NAMALWA (cell line): ENCODE measurements around the gene SOD2.
A peak's percentile ranks its signal among the peaks of the same experiment; 100 is the strongest.
"Not testable (repeated sequence)": the region's sequence is repeated elsewhere in the genome, so short reads cannot be mapped to it uniquely, and the experiment has no call there.

Experiments used
- DNase-seq: peaks from one replicate; pipeline ENCODE4 v3.0.0-alpha.2; 2015; ENCODE audit warnings: low spot score

Gene SOD2

DNA sequence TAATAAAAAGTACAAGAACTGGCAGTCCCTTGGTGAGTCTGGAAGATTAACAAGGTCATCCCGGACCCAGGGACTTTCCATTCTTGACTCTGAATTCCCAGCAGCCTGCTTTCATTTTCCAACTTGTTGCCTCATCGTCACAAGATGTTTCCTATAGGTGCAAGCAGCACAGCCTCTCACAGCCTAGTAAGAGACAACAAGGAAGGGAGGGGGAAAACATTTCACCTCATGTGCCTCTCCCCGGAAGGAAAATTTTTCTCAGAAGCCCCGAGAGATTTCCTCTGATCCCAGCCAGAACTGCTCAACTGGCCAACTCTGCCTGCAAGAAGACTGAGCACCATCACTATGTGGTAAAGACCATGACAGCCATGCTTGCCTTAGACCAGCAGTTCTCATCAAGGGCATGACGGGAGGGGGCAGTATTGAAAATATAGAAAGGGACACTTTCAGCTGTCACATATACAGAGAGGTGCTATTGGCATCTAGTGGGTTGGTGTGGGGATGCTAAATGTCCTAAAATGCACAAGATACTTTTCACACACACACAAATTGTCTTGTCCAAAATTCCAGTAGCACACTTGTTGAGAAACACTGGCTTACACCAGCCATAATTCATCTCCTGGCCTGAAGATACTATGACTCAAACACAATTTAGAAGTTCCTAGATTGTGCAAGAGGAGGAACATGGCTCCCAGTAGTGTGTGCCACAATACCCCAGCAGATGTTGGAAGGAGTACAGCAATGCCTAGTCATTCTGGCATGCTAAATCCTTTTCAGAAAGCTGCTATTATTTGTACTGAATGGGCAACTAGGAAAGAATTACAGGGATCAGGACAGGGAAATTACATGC lies 23.4 kb upstream of the SOD2 start:
- DNase-seq, result no peak

DNA sequence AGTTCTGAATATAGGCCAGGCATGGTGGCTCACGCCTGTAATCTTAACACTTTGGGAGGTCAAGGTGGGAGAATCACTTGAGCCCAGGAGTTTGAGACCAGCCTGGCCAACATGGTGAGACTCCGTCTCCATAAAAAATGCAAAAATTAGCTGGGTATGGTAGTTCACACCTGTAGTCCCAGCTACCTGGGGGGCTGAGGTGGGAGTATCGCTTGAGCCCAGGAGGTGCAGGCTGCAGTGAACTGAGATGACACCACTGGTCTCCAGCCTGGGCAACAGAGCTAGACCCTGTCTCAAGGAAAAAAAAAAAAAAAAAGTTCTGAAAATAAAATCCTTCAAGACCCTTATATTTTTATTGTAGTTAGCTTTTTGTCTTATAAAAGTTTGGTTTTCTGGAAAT lies 22.6 kb upstream of the SOD2 start:
- no peak for DNase-seq

DNA sequence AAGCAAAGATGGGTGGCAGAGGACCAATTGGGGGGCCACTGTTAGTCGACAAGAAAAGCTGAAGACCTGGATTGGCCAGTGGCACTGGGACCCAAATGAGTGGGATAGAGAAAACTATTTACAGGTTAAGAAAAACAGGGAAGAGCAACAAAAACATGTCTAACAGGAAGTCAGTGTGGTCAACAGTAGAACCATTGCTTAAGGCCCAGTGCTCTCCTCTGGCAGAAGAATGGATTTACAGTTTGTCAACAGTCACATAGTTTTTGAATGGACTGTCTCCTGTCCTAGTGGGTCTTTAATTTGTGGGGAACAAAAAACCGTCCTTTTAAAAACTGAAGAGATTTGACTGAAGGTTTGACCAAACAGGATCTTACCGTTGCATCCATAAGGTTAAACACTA lies 22.1 kb upstream of the SOD2 start:
- no peak for DNase-seq

DNA sequence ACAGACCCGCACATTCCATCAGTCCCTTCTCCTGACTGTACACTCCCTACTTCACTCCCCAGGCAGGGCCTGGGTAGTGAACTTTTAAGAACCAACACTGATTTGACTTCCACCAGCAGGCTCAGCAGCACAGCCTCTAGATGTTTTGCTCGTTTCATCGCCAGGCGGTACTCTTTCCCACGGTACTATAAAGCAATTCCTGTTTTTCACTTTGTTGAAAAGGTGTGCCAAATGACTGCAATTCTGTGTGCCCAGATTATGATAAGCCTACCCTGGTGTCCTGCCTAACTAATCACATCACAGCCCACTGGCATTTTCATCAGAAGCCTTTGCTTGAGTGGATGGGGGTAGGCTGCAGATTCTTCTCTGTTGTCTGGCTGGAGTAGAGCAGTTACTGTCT lies 21.4 kb upstream of the SOD2 start:
- no peak for DNase-seq

DNA sequence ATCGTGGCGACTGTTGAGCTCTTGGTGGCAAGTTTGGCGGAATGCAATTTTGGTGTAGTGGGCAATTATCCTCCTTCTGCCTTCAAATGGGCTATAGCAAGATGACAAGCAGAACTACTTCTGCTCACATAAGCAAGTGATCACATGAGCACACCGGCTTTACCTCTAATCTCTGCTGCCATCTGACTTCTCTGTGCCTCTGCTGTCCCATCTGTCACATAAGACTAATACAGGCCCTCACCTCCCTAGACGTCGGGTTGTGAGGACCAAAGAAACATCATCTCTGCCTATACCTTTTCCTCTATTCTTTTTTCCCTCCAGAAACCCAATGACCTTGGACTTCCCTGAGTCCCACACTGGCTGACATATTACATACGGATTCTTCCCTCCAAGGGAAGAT lies 20.9 kb upstream of the SOD2 start:
- DNase-seq, result no peak

DNA sequence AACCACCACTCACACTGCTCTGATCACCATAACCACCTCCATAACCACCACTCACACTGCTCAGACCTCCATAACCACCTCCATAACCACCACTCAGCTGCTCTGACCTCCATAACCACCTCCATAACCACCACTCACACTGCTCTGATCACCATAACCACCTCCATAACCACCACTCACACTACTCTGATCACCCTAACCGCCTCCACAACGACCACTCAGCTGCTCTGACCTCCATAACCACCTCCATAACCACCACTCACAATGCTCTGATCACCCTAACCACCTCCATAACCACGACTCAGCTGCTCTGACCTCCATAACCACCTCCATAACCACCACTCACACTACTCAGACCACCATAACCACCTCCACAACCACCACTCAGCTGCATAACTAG lies 19.3 kb upstream of the SOD2 start:
- not testable (repeated sequence) for DNase-seq

DNA sequence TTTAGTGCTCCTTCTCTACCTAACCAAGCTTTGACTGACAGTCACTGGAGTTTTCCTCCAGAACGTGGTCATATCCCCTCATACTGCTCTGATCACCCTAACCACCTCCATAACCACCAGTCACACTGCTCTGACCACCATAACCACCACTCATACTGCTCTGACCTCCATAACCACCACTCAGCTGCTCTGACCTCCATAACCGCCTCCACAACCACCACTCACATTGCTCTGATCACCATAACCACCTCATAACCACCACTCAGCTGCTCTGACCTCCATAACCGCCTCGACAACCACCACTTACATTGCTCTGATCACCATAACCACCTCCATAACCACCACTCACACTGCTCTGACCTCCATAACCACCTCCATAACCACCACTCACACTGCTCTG lies 17.6 kb upstream of the SOD2 start:
- not testable (repeated sequence) for DNase-seq

DNA sequence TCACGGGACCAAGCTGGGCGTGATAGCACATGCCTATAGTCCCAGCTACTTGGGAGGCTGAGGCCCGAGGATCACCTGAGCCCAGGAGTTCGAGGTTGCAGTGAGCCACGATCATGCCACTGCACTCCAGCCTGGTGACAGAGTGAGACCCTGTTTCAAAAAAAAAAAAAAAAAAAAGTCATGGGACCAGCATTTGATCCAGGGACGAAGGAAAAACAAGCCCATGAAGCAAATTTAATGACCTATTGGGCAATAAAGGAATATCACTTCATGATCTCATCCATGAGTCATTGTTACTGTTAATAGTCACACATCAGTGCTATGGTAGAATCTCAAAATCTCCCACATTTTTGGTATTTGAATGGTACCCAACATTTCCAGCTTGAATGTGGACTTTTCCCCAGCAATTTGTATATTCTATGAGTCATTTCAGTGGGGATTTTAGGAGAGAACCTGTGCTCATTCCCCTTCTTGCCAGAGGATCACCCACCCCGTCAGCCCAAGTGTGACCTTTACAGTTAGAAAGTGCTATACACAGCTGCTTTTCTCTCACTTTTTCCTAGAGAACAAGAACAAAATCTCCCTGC lies 8.5 kb upstream of the SOD2 start:
- no peak for DNase-seq

DNA sequence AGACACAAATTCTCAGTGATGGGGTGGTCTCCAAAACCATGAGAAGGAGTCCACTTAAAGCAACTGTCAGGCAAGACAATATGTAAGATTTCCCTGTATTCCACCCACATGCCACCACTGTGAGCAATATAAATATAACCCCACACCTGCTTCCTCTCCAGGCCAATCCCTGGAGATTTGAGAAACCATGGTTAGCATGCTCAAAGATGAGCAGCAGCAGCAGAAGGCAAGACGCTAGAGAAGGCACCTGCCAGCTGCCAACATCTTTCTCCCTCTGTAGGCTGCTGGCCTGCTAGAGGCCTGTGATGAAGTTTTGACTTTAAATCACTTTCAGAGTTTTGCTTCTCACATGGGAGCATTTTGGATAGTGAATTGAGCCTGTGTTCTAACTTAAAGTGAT lies 7.9 kb upstream of the SOD2 start:
- DNase-seq, result peak; percentile 66

DNA sequence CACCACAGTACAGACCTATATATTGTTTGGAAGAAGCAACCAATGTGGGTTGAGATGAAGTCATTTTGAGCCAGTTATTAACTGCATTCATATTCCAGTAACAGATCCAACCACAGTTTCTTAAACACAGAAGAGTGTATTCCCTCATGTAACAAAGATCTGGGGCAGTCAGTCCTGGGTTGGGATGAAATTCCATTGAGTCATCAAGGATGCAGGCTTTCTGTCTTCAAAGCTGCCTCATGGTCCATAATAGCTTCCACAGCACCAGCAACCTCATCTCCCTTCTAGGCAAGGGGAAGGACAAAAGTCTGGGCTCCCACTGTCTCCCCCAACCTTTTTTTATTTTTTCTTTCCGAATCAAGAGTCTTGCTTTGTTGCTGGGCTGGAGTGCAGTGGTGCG lies 2.9 kb upstream of the SOD2 start:
- DNase-seq, result no peak

DNA sequence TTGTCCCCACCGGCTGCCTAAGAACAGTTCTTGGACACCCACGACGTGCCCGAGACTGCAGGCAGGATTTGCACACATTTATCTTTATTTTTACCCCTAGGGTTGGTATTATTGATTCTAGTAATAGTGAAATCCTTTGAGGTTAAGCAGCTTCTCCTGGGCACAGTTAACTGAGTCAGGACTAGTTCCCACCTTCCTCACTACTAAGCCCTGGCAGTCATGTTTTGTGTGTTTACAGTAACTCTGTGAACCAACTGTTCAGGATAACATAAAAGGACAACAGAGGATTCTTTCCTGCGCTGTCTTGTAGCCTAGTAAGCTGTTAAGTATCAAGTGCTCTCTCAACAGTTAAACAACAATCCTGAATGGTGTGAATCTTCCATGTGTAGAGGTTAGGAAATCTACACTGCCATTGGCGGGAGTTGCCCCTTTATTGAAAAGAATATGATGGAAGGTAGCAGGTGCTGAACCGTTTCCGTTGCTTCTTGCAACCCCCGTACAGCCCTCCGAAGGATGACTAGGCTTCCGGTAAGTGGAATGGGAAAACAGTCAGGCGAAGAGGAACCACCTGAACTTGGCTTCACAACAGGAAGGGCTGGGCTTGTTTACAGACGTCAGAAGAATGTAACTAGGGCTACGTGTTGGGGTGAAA lies 979 bp upstream of the SOD2 start:
- peak; percentile 34 for DNase-seq

DNA sequence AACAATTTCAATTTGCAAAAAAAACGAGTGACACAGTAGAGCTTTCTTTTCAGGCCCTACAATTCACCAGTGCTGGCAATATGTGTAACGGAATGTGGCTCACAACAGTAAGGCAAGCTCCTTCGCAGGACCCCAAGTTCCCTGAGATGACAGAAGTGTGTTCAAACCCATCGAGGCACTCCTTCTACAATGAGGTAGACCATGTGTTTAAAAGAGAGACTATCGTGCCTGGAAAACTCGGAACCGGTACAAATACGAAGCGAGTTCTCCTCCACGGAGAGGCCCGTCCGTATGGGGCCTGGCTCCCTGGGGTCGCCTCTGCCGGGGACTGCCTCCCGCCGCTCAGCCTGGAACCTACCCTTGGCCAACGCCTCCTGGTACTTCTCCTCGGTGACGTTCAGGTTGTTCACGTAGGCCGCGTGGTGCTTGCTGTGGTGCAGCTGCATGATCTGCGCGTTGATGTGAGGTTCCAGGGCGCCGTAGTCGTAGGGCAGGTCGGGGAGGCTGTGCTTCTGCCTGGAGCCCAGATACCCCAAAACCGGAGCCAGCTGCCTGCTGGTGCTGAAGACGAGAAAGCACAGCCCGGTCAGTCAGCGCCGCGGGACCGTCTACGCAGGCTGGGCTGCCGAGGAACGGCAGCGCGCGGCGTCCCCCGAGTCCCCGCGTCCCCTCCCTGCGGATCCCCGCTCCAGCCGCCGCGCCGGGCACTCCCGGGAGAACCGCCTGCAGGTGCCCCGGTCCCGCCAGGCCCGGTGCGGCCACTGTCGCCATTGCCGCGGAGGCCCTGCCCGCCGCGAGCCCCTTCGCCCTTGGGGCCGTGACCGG lies 526 bp downstream of the SOD2 start:
- DNase-seq, result peak; percentile 76

DNA sequence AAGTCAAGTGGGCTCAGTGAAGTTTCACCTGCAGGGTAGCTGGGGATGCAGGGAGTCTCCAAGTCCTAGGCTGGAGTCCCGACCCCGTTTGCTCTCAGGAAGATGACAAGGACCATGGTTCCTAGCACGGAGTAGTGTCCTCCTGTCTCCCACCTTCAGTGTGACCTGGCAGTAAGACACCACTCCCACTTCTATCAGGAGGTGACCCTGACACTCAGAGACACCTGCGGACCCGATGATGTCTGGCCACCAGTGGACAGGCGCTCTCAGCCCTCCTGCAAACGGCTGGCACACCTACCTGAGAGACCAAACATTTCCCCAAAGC lies 1.1 kb downstream of the SOD2 start:
- peak; percentile 38 for DNase-seq

DNA sequence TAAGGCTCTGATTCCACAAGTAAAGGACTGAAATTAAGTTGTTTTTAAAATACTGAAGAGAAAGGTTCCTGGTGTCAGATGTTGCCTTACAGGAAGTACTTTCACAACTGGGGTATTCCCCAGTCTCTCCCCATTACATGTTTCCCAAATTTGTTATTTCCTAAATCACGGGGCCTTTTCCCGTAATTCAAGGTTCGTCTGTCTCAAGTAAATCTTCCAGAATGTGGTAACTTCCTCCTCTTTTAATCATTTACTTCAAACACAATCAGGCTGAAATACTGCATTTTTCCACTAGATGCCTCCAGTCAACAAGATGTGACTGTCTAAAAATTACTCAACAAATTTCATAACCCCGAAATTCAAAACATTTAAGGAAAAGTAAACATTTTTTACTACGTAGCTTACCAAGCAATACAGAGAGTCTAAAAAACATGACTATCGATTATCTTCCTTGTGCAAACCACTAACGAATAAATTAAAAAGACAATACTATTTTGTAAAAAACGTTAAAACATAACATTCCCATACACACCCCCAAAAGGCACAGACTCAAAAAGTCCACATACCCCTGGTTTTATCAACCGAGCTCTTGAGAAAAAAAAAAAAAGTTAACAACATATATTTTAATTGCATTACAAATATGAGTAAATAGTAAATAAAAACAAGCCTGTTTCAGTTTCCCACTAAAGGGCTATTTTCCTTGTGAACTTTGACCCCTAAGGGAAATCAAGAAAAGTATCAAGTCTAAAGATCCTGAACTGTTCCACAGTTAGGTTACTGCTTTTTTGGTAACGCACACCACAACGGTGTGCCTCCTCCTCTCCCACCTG lies 1.7 kb downstream of the SOD2 start:
- DNase-seq, result peak; percentile 85

DNA sequence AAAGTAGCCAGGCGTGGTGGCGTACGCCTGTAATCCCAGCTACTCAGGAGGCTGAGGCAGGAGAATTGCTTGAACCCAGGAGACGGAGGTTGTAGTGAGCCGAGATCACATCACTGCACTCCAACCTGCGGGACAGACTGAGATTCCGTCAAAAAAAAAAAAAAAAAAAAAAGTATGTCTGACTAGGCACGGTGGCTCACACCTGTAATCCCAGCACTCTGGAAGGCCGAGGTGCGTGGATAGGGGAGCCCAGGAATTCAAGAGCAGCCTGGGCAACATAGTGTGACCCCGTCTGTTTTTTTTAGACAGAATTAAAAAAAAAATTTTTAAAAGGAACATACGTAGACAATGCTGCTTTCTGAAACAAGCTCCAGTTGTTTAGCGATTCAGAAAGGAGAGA lies 2.9 kb downstream of the SOD2 start:
- DNase-seq, result not testable (repeated sequence)

DNA sequence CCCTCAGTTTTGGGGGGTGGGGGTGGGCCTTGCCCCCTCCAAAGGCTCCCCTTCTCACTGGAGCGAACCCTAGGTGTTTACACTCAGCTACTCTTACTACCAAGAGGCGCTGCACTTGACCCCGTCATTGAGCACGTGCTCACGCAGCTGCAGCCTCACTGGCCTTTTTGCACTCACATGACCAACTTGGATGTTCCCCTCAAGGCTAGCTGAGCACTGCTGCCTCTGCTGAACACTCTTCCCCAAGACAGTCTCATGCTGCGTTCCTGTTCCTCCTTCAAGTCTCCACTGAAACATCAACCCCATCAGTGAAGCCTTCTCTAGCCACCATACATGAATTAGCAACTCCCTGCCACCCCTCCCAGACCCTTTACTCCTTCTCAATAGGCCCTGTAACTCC lies 4.0 kb downstream of the SOD2 start:
- DNase-seq, result no peak

DNA sequence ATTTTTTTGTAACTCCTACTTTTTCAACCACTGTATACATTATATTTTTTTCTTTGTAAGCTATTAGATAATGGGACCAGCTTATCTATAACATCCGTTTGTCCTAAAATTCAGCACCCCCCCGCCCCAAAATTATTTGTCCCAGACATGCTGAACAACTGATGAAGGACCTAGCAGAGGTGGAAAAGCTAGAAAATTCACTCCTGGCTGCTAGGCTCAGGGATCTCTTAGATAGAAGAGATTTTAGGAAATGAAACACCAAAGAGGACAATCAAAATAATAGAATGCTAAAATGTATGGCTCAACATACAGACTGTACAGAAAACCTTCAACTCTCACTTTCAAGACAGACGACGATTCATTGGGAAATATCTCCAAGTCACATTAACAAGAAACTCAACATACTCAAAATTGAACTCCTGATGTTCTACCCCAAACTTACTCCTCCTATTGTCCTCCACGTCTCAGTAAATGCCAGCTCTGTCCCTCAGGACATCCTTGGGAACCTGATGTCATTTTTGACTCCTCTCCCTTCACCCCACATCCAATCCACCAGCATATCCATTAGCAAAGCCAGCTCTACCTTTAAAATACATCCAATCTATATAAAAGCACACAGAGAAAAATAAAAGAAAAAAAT lies 4.7 kb downstream of the SOD2 start:
- DNase-seq, result no peak

DNA sequence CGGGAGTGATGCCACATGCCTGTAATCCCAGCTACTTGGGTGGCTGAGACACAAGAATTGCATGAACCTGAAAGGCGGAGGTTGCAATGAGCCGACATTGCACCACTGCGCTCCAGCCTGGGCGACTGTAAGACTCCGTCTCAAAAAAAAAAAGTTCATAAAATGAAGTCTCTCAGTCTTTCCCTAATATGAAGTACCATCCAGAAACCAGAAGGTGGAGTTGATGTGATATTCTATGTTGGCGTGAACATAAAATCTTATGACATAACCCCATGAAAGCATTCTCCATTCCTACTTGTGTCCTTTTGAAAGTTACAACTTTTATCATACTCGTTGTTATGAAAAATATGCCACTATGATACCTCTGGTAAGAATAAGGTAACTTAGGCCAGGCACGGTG lies 5.7 kb downstream of the SOD2 start:
- peak; percentile 42 for DNase-seq

DNA sequence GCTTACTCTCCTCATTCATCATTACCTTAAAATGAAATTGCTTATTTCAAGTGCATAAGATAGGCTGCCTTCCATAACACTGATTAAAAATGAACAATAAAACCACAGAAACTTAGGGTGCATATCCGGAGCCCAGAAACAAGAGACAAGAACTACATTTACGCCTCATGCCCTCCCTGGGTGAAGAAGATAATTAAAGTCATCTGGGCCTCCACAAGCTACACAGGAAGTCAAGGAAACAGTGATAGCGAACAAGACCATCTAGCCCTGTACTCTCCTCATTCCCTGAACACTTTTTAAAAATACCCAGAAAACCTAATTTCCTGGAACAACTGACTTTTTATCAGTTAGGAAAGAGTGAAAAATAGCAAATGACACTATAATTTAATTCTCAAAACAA lies 6.3 kb downstream of the SOD2 start:
- DNase-seq, result no peak

DNA sequence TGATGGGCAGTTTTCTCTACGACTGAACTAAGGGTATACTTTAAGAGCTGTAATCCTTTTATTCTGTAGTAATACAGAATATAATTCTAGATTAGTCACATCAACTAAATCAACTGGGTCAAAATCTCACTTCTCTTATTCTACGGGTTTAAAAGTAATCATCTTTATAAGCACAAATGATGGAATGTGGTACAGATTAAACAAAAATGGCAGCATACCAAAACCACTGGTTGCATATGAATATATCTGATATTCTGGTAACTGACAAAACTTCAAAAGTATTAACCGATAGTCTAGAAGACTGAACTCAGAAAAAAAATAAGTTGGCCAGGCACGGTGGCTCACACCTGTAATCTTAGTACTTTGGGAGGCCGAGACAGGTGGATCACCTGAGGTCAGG lies 7.0 kb downstream of the SOD2 start:
- DNase-seq, result no peak

DNA sequence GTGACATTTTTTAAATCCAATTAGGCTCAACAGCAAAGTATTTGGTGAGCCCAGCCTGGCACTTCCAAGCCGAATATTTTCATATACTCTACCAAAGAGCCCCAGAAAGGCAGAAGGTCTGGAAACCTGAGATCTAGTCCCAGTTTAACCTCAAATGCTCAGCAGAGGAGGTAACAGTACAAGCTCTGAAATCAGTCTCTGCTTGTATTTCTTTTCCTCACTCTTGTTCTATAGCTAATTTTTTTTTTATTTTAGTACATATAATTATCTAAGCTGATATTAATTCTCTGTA lies 9.1 kb downstream of the SOD2 start:
- no peak for DNase-seq

DNA sequence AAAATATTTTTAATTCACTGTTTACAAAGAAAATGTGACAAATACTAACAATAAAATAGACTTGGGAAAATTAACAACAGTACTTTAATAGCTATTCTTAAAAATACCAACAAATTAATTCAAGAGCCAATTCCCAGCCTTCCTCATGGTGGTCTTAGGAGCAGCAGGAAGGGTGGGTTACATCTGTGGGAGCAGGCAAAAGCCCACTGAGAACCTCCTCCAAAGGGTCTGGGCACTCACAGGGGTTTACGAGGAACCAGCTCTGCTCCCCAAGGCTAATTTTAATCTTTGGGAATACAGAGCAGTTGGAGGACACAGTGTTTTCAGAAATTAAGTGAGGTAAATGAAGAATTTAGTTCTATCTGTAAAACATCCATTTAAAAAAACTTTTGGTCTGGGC lies 10.2 kb downstream of the SOD2 start:
- no peak for DNase-seq
